HEK293 (cell line): ENCODE measurements around the gene MXI1.

Experiments used
- CTCF ChIP-seq: fragments of 450-650 bp; formaldehyde crosslinking; IDR thresholded peaks from 2 replicates; pipeline ENCODE4 v1.5.1; 2016; ENCODE audit warnings: missing biosample characterization, missing genetic modification characterization
- ZNF449 ChIP-seq: fragments of 450-650 bp; formaldehyde crosslinking; IDR thresholded peaks from 2 replicates; pipeline ENCODE4 v1.5.1; 2017; ENCODE audit warnings: missing biosample characterization, mild to moderate bottlenecking, missing genetic modification characterization, moderate library complexity
- ZNF792 ChIP-seq: fragments of 450-650 bp; formaldehyde crosslinking; IDR thresholded peaks from 2 replicates; pipeline ENCODE4 v1.5.1; 2016; ENCODE audit warnings: missing biosample characterization, missing genetic modification characterization

GRCh38 chr10:110300486-110300986 is 93.1 kb downstream of the MXI1 start:
- TF ChIP-seq ZNF792 (tag by site-specific recombination) (no peak), CTCF (tag by site-specific recombination) (no peak), ZNF449 (tag by site-specific recombination) (no peak)
